Bronchial epithelial cell (primary cell): ENCODE results near the gene C2orf92. TPM values are rescaled to one million over a fixed set of nuclear protein-coding genes. Genes with fewer than 3 reads are reported as not detected.
"Not testable (repeated sequence)": the region's sequence is repeated elsewhere in the genome, so short reads cannot be mapped to it uniquely, and the experiment has no call there.

Experiments used
- DNase-seq: peaks from one replicate; pipeline ENCODE4 v3.0.0-alpha.2; 2010; ENCODE audit warnings: low read depth
- FAIRE-seq: peaks from 2 replicates; lab custom pipeline; 2011; peaks lifted over from hg19 to GRCh38; lab: Jason Lieb, UNC
- H3K27me3 ChIP-seq: 2 replicates; pipeline ENCODE4 v1.5.1; 2011; ENCODE audit warnings: low read length; ENCODE audit not compliant: control insufficient read depth, insufficient read depth
- H3K36me3 ChIP-seq: 2 replicates; pipeline ENCODE4 v1.5.1; 2011; ENCODE audit warnings: low read length; ENCODE audit not compliant: control insufficient read depth, insufficient read depth
- H3K4me3 ChIP-seq: 2 replicates; pipeline ENCODE4 v1.5.1; 2011; ENCODE audit warnings: mild to moderate bottlenecking, low read depth, low read length, control low read depth
- CTCF ChIP-seq: IDR thresholded peaks from 2 replicates; pipeline ENCODE4 v1.5.1; 2011; ENCODE audit warnings: mild to moderate bottlenecking, moderate library complexity, low read length, control low read depth, inconsistent platforms; ENCODE audit not compliant: insufficient read depth, severe bottlenecking
- total RNA-seq: library from RNA; depleted of rRNA; stranded (reverse); fragments of >200 nt; gene quantifications from 2 replicates; pipeline ENCODE4 v1.2.1, GENCODE V29; 2014

C2orf92 gene
- total RNA-seq, 1 donor from 2014 or later: 0.26 TPM

- H3K4me3 ChIP-seq: no peak overlapping the region
- DNase-seq: no peak
- no peak for FAIRE-seq
- no peaks in the 10 kb centered on the region for H3K27me3 ChIP-seq
- no peaks in the 10 kb centered on the region for H3K36me3 ChIP-seq
- TF ChIP-seq CTCF: no peak
Measured at GRCh38 chr2:97670471-97670870, 958 bp downstream of the C2orf92 start.

GRCh38 chr2:97671526-97671925 lies 2.0 kb downstream of the C2orf92 start:
- TF ChIP-seq CTCF: no peak
- Histone ChIP-seq H3K36me3 (no peaks in the 10 kb centered on the region), H3K27me3 (no peaks in the 10 kb centered on the region), H3K4me3 (no peak overlapping the region)
- FAIRE-seq (no peak), DNase-seq (no peak)

- not testable (repeated sequence) for H3K4me3 ChIP-seq, FAIRE-seq, H3K36me3 ChIP-seq, H3K27me3 ChIP-seq, DNase-seq
Measured at GRCh38 chr2:97672606-97673140, 3.2 kb downstream of the C2orf92 start.

- no peak overlapping the region for H3K4me3 ChIP-seq
- TF ChIP-seq CTCF: no peak
- FAIRE-seq: no peak
- no peaks in the 10 kb centered on the region for H3K36me3 ChIP-seq
- DNase-seq: peak; percentile 9
- H3K27me3 ChIP-seq: no peaks in the 10 kb centered on the region
Measured at GRCh38 chr2:97673182-97673914, 3.8 kb downstream of the C2orf92 start.

DNA sequence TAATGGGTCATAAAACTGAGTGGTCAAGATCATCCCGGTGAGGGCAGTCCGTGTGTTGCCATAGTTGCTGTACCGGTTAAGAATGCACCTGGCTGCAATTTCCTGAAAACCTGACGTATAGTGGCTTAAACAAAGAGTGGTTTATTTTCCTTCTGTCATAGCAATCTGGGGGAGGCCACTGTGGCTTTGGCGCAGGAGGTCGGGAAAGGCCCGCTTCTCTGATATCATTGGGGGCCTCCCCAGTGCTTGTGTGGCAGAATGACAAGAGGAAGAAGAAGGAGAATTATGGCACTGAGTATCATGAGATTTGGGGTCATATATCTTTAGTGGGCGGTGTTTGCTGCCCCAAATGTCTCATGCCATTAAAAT lies 4.4 kb downstream of the C2orf92 start:
- H3K4me3 ChIP-seq: no peak overlapping the region
- DNase-seq (no peak), FAIRE-seq (no peak)
- no peaks in the 10 kb centered on the region for H3K27me3 ChIP-seq
- TF ChIP-seq CTCF: no peak
- no peaks in the 10 kb centered on the region for H3K36me3 ChIP-seq

DNA sequence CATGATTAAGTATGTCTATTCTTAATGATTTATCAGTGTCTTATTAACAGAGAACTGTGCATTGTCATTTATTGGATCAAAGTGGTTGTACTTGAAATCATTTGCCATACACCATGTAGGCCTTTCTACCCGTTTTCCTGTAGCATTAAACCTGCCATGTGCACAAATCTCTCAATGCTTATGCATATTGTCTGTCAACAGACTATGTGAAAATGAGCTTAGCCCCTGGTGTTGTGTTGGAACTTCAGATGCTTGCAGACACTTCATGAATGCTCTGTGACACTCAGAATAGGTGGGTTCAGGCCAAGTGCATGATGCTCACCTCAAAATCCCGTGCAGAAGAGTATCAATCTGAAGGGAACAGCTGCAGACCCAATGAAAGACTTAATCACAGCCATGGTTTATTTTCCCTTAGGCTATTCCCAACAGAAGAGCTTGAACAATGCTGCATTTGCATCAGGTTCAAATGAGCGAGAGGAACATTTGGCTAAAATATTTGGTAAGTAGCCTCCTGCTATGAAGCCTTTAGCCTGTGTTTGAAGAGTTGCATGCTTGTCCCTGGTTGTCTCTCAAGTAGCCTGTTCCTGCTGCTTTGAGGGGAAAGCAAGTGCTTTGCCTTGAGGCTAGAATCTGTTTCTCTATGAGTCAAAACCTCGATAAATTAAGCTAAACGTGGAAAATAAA lies 6.1 kb downstream of the C2orf92 start:
- FAIRE-seq (no peak), DNase-seq (no peak)

More for the DNA sequence above, 6.1 kb downstream of the C2orf92 start:
- H3K4me3 ChIP-seq: no peak overlapping the region
- no peak for TF ChIP-seq CTCF
- H3K27me3 ChIP-seq: no peaks in the 10 kb centered on the region
- H3K36me3 ChIP-seq: no peaks in the 10 kb centered on the region
